SU-DHL-6 (cell line): ENCODE results near the gene CCDC169.

ENCODE experiments used
- H2AFZ ChIP-seq: fragments of 200-600 bp; sonication (generic); 2 replicates; pipeline ENCODE4 v1.6.1; 2014; ENCODE audit warnings: low read depth, mild to moderate bottlenecking, moderate library complexity, mixed read lengths, antibody characterized with exemption, low read length; ENCODE audit not compliant: severe bottlenecking
- H3F3A ChIP-seq: fragments of 200-600 bp; shearing (Covaris generic); 2 replicates; pipeline ENCODE4 v1.6.0; 2016; ENCODE audit warnings: antibody characterized with exemption, mild to moderate bottlenecking; ENCODE audit not compliant: insufficient read depth
- H3K27ac ChIP-seq: fragments of 200-600 bp; sonication (generic); 2 replicates; pipeline ENCODE4 v1.5.1; 2016; ENCODE audit warnings: low read depth, mild to moderate bottlenecking, low read length, moderate library complexity, mixed read lengths
- H3K27me3 ChIP-seq: fragments of 200-600 bp; sonication (generic), shearing (Covaris generic); 2 replicates; pipeline ENCODE4 v1.6.0; 2014; ENCODE audit warnings: mild to moderate bottlenecking, low read length
- H3K36me3 ChIP-seq: fragments of 200-600 bp; sonication (generic); 2 replicates; pipeline ENCODE4 v1.6.1; 2014; ENCODE audit warnings: mild to moderate bottlenecking, low read length, mixed read lengths
- H3K4me2 ChIP-seq: fragments of 300-600, 200-600 bp; shearing (Covaris generic), sonication (generic); 2 replicates; pipeline ENCODE4 v1.6.0; 2014; ENCODE audit warnings: low read length, low read depth, mild to moderate bottlenecking; ENCODE audit not compliant: poor library complexity, severe bottlenecking
- H3K4me3 ChIP-seq: fragments of 200-600 bp; sonication (generic); 2 replicates; pipeline ENCODE4 v1.5.1; 2014; ENCODE audit warnings: antibody characterized with exemption, low read length, mild to moderate bottlenecking, mixed read lengths; ENCODE audit not compliant: insufficient read depth, poor library complexity, severe bottlenecking
- H3K79me2 ChIP-seq: fragments of 200-600 bp; sonication (generic); 2 replicates; pipeline ENCODE4 v1.6.1; 2014; ENCODE audit warnings: mild to moderate bottlenecking, low read length, moderate library complexity; ENCODE audit not compliant: insufficient read depth
- H3K9ac ChIP-seq: fragments of 200-600 bp; sonication (generic); 2 replicates; pipeline ENCODE4 v1.7.0; 2014; ENCODE audit warnings: mild to moderate bottlenecking, low read length
- H3K9me2 ChIP-seq: fragments of 200-600 bp; sonication (generic); replicated peaks from 2 replicates; pipeline ENCODE4 v1.6.1; 2014; ENCODE audit warnings: low read length; ENCODE audit not compliant: insufficient read depth
- H3K9me3 ChIP-seq: fragments of 200-600 bp; sonication (generic); 2 replicates; pipeline ENCODE4 v1.6.1; 2014; ENCODE audit warnings: low read length, mixed read lengths; ENCODE audit not compliant: insufficient read depth
- H4K20me1 ChIP-seq: fragments of 200-600 bp; sonication (generic); 2 replicates; pipeline ENCODE4 v1.6.1; 2014; ENCODE audit warnings: low read depth, mild to moderate bottlenecking, antibody characterized with exemption, low read length, moderate library complexity, mixed read lengths
- EZH2phosphoT487 ChIP-seq: fragments of 200-600 bp; sonication (generic), shearing (Covaris generic); conservative IDR thresholded peaks from 2 replicates; pipeline ENCODE4 v1.6.1; 2018; ENCODE audit warnings: mild to moderate bottlenecking, antibody characterized with exemption, low read length, moderate library complexity, mixed read lengths
- TF ChIP-seq, protein P1 (sequence below): fragments of 200-600 bp; sonication (generic); IDR thresholded peaks from one replicate; pipeline ENCODE4 v1.5.1; 2017; ENCODE audit warnings: antibody characterized with exemption, mild to moderate bottlenecking, low read length, moderate library complexity; ENCODE audit not compliant: insufficient read depth, poor library complexity, severe bottlenecking

CCDC169 gene

DNA sequence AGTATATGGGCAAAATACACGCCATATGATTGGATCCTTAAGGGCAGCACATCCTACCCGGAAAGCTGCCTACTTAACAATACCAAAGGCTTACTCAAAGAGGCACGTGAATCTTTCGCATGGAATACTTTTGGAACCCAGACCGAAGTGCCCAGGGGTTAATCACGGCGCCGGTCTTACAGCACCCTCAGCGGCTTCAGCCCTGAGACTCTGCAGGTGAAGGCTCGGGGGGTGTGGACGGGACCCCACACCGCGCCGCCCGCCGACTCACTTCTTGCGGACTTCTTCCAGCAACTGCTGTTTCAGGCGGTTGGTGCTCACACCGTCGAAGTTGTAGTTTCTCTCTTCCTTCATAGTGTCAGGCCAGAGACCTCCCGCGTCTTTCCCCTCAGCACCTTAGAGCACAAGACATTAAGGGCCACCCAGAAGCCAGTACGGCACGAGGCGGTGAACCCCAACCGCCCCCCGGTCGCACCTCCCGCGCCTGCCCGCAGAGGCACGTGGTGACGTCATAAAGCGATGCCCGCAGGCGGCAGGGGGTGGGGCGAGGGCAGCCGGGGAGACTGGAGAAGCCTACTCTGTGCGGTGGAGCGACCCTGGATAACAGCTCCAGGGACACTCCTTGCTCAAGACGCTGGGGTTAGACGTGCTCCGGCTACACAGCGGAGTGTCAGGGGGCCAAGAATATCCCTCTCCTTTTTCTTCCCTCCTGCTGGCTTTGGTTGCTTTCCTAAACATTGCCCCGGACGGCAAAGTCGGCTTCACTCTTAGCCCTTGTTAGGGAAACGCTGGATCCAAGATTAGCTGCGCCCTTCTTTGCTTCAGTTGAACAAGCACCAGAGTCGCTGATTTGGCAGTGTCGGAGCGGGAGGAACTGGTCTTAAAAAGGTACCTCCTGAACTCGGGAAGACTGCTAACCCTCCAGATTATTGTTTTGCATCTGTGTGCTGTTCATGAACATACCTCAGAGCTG is at the start of gene CCDC169:
Gene CCDC169 (minus strand): TSS at position 449 of the 973 bp plus-strand sequence. CDS start 95 bp downstream, at position 354.
- H3K79me2 ChIP-seq, result no peaks in the 10 kb centered on the region
- H3K4me2 ChIP-seq, result no peak within 1 kb of the TSS
- H2AFZ ChIP-seq, result no peak within 1 kb of the TSS
- no peak for TF ChIP-seq EZH2phosphoT487
- TF ChIP-seq, protein P1, sequence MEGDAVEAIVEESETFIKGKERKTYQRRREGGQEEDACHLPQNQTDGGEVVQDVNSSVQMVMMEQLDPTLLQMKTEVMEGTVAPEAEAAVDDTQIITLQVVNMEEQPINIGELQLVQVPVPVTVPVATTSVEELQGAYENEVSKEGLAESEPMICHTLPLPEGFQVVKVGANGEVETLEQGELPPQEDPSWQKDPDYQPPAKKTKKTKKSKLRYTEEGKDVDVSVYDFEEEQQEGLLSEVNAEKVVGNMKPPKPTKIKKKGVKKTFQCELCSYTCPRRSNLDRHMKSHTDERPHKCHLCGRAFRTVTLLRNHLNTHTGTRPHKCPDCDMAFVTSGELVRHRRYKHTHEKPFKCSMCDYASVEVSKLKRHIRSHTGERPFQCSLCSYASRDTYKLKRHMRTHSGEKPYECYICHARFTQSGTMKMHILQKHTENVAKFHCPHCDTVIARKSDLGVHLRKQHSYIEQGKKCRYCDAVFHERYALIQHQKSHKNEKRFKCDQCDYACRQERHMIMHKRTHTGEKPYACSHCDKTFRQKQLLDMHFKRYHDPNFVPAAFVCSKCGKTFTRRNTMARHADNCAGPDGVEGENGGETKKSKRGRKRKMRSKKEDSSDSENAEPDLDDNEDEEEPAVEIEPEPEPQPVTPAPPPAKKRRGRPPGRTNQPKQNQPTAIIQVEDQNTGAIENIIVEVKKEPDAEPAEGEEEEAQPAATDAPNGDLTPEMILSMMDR, result no peak
- H3F3A ChIP-seq, result no peaks in the 10 kb centered on the region
- H3K36me3 ChIP-seq, result no peaks in the 10 kb centered on the region
- no peaks in the 10 kb centered on the region for H3K9me2 ChIP-seq
- no peaks in the 10 kb centered on the region for H4K20me1 ChIP-seq
- H3K27me3 ChIP-seq, result no peaks in the 10 kb centered on the region
- no peak within 1 kb of the TSS for H3K4me3 ChIP-seq
- no peaks in the 10 kb centered on the region for H3K9me3 ChIP-seq
- no peak within 1 kb of the TSS for H3K27ac ChIP-seq
- no peak within 1 kb of the TSS for H3K9ac ChIP-seq

- TF ChIP-seq EZH2phosphoT487, result no peak
- TF ChIP-seq, protein P1, result peak; percentile 69
- Histone ChIP-seq H3K27me3 (no peaks in the 10 kb centered on the region), H3K79me2 (no peaks in the 10 kb centered on the region), H3K36me3 (no peaks in the 10 kb centered on the region), H3K9ac (no peak within 1 kb of the TSS), H3K9me3 (no peaks in the 10 kb centered on the region), H3K4me2 (no peak within 1 kb of the TSS), H3K4me3 (no peak within 1 kb of the TSS), H3F3A (no peaks in the 10 kb centered on the region), H4K20me1 (no peaks in the 10 kb centered on the region), H2AFZ (no peak within 1 kb of the TSS), H3K27ac (no peak within 1 kb of the TSS), H3K9me2 (no peaks in the 10 kb centered on the region)
These were observed 48.8 kb upstream of the CCDC169 start, which contains the start of gene SPART for GRCh38 chr13:36346222-36347083. Gene SPART (minus strand): TSS chr13:36346394. CDS start chr13:36335830, 10,564 bp downstream.

DNA sequence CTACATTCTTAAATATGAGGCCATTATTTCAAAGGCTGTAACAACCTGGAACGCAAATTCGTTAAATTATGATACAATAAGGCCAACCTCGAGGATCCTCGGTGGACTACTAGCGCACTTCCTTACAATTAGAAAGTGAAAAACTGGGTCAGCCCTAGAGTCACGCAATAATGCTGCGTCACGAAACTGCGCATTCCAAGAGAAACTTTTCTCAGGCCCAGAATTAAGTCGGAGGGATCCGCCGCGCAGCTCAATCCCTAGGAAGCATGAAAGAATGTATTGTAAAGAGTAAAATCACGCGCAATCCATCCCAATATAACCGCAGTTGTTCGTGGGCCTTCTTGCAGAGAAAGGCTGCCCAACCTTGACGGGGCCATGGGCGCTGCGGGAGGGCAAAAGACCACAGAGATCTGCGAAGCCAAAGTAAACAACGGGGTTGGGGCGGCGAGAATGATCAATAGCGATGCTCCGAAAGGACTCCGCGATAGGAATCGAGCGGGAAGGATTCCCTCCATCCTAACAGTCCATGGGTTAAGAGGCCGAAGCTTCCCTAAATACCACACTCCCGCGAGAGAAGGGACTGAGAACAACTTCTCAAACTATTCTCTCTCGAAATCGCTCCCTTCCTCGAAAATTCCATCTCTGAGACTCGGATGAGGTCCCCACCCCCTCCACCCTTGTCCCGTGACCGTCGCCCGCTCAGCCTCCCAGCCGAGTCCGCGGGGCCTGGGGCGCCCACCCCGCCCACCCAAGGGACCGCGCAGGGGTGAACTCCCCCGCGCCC is 48.0 kb upstream of the CCDC169 start:
- Histone ChIP-seq H3K36me3 (no peaks in the 10 kb centered on the region), H3K79me2 (no peaks in the 10 kb centered on the region), H3K27me3 (no peaks in the 10 kb centered on the region), H3F3A (no peaks in the 10 kb centered on the region), H3K9me2 (no peaks in the 10 kb centered on the region), H3K4me2 (no peak overlapping the region), H3K9me3 (no peaks in the 10 kb centered on the region), H2AFZ (no peak overlapping the region), H3K27ac (no peak overlapping the region), H4K20me1 (no peaks in the 10 kb centered on the region), H3K4me3 (no peak overlapping the region), H3K9ac (no peak overlapping the region)
- TF ChIP-seq, protein P1, result no peak
- TF ChIP-seq EZH2phosphoT487, result no peak
